SW 1271 (cell line): ENCODE measurements around the gene RNF17.

Source experiments
- DNase-seq, 2 experiments: peaks; one replicate each; lab custom pipeline; 2025; lab: John Stamatoyannopoulos, UW

Gene RNF17

DNA sequence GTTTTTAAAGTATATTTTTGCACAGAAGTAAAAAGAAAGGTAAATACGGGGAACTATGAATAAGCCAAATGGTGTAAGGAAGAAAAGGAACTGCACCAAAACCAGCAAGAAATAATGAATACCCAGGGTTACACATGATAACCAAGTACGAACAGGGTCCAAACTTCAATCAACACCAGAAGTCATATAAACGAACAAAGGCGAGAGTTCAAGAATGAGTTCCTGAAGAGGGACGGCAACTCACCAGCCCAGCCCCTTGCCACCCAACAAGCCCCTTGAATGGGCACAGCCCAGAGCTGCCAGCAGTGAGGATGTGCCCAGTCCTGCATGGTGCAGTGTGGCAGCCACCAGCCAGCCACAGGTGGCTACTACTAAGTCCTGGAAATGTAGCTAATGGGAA is 132.1 kb downstream of the RNF17 start:
- DNase-seq, result no peak

DNA sequence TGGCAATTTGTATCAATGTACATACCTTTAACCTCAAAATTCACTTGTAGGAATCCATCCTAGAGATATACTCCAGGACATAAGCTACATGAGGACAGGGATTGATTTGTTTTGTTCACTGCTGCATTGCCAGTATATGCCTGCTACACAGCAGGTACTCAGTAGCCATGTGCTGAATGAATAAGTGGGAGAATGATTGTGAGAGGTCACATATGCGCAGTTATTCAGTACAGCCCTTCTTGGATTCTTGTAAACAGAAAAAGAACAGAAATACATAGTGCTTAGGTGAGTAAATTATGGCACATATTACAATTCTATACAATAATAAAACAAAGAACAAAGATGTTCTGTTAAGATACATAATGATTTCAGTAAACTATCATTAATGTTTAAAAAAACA is 133.3 kb downstream of the RNF17 start:
- no peak for DNase-seq

DNA sequence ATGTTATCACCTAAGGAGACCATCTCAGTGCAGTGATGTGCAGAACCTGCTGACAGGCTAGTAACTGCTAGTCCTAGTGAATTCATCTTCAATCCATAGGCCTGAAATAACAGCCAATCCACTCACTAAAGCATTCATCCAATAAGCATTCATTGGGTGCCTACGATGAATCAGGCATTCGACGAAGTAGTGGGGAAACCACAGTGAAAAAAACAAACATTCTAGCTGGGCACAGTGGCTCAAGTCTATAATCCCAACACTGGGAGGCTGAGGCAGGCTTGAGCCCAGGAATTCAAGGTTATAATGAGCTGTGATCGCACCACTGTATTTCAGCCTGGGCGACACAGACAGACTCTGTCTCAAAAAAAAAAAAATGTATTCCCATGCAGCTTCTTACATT is 135.6 kb downstream of the RNF17 start:
- no peak for DNase-seq

DNA sequence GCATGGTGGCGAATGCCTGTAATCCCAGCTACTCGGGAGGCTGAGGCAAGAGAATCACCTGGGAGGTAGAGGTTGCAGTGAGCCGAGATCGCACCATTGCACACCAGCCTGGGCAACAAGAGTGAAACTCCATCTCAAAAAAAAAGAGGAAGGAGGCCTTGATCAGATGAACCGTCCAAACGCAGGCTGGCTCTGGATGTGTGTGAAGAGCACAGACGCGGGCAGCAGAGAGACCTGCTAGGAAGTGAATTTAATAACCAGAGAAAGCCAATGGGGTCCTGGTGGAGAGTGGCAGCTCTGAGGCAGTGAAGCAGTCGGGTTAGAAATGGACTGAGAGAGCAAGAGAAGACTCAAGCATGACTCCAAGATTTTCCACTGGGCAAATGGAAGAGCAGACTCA is 136.5 kb downstream of the RNF17 start:
- no peak for DNase-seq

DNA sequence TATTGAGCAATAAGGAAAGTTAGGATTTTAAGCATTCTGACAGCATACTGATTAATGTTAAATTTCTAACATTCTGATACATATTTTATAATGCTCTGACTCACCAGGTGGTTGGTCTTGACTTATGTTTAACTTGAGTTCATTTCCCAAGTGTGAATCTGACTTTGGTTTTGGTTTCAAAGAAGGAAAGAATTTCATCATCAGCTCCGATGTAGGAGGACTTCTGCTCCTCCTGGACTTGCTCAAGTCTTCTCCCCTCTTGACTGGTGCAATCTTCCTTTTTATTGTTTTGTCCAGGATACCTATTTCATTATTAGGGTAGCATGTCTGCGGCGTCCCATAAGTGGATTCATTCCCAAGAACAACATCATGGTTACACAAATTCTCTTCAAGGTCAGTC is 141.3 kb downstream of the RNF17 start:
- no peak for DNase-seq

DNA sequence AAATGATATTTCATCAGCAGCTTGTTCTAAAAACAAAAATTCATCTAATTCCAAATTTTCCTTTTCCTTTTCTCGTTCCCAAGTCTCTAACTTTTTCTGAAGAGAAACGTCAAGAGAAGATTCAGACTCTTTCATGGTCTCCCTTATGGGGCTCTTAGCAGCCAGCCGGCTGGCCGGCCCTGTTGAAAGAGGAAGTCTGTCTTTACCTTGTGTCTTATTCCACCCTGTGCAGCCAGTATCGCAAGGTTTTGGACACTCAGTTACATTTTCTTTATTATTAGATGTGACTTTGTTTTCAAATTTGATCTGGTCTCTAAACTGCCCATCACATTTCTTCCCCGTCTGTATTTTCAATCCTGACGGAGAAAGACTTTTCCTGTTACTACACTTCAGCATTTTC is 142.3 kb downstream of the RNF17 start:
- DNase-seq, result no peak

DNA sequence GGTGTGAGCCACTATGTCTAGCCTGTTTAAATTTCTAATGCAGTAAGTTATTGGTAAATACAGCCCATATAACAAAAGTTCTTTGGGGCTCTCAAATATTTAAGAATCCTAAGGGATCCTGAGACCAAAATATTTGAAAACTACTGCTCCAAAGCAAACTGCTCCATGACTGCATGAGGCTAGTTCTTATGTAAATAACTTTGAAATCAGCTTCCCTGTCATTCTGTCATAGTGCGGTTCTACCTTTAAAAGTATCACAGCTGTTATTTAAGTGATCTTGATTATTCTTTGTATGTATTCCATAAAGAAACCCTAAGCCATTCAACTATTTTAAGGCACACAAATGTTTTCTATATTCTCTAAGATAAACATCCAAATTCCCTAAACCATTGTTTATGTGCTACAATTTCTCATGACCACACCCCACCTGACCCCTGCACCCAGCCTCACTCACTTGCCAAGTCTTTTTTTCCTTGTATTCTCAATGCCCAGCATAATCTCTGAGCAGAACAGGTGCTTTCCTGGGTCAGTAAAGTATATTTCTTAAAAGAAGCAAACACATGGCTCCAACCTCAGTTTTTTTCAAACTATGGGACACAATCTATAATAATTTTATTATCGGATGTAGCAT is 146.6 kb downstream of the RNF17 start:
- DNase-seq, result no peak

DNA sequence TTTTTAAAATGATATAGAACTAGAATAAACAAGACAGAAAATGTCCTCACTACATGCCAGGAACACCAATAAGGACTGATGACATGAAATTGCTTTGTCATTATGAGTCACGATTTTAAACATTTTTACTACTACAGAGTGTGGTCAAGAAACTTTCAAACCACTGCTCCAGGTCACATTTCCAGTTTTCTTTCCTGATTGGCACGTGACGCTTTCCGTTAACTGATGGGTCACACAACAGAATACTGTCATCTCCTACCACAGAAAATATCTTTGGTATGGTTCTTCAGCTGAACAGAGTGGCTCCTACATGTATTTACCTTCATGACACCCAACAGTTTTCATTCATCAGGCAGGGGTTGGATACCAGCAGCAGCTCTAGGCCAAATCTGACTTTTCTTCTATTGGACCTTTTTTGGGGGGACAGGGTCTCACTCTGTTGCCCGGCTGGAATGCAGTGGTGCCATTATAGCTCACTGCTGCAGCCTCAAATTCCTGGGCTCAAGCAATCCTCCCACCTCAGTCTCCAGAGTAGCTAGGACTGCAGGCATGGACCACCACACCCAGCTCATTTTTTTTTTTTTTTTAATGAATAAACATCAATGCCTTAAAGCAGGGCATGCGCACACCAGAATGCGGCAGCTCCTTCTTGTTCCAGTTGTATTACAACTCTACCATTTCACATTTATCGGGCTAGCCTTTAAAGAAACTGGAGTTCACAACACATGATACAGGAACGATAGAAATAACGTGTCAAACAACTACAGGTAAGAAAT is 147.4 kb downstream of the RNF17 start:
- no peak for DNase-seq

DNA sequence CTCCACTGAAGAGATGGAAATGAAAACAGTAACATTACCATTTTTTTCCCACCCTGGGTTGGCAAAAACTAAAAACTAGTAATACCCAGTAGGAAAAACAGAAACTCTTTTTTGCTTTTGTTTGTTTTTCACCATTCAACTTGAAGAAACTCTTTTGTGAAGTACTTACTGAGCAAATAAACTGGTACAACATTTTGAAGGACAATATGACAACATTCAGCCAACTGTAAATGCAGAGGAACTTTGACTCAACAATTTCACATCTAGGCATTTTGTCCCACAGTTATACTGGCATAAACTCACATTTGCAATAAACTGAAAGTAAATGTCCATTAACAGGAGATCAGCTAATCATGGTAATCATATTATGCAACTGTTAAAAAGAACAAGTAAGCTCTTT is 152.5 kb downstream of the RNF17 start:
- DNase-seq, result no peak

DNA sequence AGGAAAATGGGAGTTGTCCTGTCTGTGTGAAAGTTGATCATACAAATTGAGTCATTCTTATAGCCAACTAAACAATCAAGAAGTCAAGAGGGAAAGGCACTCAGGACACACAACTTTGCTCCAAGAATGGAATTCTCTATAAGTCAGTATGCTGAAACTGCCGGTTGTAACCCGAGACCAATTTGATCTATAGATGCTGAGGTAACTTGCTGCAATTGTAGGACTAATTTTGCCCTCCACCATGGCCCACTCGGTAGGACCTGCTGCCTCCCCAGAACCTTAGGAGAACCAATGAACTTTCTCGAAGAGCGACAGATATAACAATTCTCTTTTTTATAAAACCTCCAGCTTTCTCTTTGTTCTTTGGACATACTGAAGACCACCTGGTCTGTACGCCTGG is 157.0 kb downstream of the RNF17 start:
- no peak for DNase-seq

DNA sequence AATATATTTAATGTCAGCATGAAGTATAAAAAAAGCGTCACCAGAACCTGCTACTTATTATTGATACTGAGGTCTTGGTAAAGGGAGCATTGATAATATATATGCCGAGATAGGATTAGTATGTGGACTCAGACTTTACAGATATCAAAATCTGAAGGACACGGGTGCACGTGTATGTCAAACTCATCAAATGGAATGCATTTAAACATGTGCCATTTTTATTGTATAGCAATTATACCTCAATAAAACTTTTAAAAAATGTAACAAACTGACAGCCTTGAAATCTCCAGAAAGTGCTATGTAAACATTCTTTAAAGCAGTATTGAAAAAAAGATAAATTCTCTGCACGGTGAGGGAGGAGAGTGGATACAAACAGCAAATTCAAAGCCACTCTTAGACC is 157.9 kb downstream of the RNF17 start:
- DNase-seq, result no peak

DNA sequence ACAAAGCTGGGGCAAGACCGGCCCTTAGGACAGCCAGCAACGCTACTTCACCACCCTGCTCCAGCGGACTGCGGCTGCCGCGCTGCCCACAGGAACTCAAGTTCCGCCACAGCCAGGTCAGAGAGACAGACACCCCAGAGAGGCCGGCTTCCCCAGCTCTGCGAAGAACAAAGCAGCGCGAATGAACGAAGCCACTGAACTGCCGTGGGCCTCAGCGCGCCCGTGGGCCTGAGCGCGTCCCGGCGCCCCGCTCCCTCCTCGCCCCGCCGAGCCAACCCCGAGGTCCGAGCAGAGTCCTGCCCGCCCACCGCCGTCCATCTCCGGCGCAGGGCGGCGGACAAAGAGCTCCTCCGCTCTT is 158.4 kb downstream of the RNF17 start:
- DNase-seq, result no peak

DNA sequence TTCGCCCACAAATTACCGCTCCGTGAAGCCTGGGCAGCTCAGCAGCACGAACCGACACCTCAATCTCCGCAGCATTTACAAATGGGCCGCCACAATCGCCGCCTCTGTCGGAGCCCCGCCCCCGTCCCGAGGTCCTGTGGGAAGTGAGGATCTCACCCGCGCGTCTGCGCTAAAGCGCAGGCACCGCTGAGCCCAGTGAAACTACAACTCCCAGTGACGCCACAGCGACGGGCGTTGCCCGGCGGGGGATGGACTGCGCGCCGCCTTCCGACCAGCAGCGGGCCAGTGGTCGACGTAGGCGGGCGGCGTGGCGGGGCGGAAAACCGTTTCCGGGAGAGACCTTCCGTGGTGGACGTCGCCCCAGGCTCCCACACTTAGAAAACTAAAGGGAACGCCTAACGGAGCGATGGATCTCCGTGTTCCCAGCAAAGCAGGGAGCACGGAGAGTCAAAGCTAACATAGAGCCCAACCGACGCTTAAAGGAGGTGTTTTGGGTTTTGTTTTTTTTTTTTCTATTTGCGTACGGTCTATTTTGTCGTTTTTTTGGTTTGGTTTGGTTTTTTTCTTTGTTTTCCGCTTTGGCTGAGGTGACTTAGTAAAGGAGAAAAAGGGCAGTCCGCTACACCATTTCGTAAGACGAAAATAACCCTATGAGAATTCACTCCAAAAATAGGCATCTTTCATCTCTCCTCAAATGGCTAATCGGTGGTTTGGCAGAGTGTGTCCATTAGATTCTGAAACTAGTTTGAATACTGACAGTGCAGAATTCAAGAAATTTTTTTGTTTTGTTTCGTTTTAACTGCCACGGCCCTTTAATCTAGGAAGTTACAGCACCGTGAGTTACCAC is 159.0 kb downstream of the RNF17 start:
- peak; percentile 84 to 92 for DNase-seq

DNA sequence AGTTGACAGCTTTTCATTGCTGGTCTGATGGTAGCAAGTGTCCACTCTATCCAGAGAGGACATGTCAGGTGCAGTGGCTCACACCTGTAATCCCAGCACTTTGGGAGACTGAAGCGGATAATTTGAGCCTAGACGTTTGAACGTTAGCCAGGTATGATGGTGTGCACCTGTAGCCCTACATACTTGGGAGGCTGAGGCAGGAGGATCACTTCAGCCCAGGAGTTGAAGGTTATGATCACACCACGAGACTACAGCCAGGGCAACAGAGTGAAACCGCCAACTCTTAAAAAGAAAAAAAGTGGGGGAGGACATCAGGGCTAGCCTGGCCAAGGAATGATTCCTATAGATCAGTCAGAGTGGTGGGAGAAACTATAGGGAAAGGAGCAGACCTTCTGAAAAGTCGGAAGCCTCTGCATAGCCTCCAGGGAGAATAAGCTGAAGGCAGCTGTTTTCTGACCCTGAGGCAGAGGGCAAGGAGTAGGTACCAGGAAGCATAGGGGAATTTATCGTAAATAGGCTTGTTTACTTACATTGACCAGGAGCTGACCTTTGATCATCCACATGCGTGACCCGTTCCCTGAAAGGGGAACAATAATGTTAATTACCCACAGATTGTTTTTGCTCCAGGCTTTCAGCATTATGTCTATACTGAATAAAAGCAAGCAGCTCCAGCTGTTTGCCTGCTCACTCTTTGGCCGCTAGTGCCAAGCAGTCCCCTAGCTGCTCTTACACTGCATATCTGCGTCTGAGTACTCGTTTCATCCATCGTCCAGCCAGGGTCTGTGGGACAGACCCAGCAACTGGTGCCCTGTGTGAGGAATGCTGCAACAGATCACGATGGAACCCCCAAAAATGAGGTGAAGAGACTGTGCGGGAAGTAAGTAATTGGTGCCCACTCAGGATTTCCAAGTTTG is 161.6 kb downstream of the RNF17 start:
- DNase-seq, result no peak

DNA sequence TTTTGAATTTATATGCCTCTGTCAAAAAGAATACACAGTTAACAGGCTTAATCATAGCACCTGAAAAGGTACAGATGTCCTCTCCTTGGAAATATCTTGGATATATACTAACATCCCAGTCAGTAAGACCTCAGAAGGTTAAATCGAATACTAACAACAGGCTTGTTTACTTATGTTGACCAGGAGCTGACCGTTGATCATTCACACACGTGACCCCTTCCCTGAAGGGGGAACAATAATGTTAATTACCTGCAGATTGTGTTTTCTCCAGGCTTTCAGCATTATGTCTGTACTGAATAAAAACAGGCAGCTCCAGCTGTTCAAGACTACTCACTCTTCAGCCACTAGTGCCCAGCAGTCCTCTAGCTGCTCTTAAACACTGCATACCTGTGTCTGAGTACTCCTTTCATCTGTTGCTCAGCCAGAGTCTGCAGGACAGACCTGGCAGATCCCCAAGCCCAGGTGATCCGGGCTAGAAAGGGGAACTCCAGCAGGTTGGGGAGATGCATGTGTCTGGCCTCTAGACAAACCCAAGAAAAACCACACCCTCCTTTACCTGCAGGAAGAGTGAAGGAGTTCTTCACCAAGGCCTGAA is 163.9 kb downstream of the RNF17 start:
- no peak for DNase-seq

DNA sequence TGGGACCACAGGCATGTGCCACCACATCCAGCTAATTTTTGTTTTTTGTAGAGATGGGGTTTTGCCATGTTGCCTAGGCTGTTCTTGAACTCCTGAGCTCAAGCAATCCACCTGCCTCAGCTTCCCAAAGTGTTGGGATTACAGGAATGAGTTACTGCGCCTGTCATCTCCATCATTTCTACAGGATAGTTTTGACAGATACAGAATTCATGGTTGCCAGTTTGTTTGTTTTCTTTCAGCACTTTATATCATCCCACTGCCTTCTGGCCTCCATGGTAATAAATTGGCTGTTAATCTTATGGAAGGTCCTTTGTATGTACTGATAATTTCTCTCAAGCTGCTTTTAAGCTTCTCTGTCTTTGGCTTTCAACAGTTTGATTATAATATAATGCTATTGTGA is 165.2 kb downstream of the RNF17 start:
- DNase-seq, result no peak
